ENCODE results near the gene TEKT3.

Gene TEKT3

GRCh38 chr17:15381707-15382106, 40.3 kb upstream of the TEKT3 start:
- H3K4me3 ChIP-seq (ENCODE audit: low read depth, low read length), result no peak overlapping the region
- DNase-seq (ENCODE audit: low read depth, low spot score), result no peak
- in situ Hi-C loops (cut with HindIII; ENCODE audit: low sequenced_read_pairs), result no loop called here
- no peak for TF ChIP-seq CTCF (IDR thresholded peaks at IDR 0.05; ENCODE audit: low read depth, low read length)

- TF ChIP-seq CTCF (IDR thresholded peaks at IDR 0.05; ENCODE audit: low read depth, low read length), result no peak
- in situ Hi-C loops (cut with HindIII; ENCODE audit: low sequenced_read_pairs), result no loop called here
- DNase-seq (ENCODE audit: low read depth, low spot score), result no peak
- H3K4me3 ChIP-seq (ENCODE audit: low read depth, low read length), result no peak overlapping the region
These were observed 39.0 kb upstream of the TEKT3 start for GRCh38 chr17:15380446-15380845.

GRCh38 chr17:15379659-15380058, 38.3 kb upstream of the TEKT3 start:
- no peak overlapping the region for H3K4me3 ChIP-seq (ENCODE audit: low read depth, low read length)
- in situ Hi-C loops (cut with HindIII; ENCODE audit: low sequenced_read_pairs), result no loop called here
- TF ChIP-seq CTCF (IDR thresholded peaks at IDR 0.05; ENCODE audit: low read depth, low read length), result no peak
- DNase-seq (ENCODE audit: low read depth, low spot score), result no peak

- no peak for TF ChIP-seq CTCF (IDR thresholded peaks at IDR 0.05; ENCODE audit: low read depth, low read length)
- no peak overlapping the region for H3K4me3 ChIP-seq (ENCODE audit: low read depth, low read length)
- in situ Hi-C loops (cut with HindIII; ENCODE audit: low sequenced_read_pairs), result no loop called here
- DNase-seq (ENCODE audit: low read depth, low spot score), result no peak
These were observed 36.8 kb upstream of the TEKT3 start for GRCh38 chr17:15378243-15378642.

GRCh38 chr17:15377616-15378015, 36.2 kb upstream of the TEKT3 start:
- TF ChIP-seq CTCF (IDR thresholded peaks at IDR 0.05; ENCODE audit: low read depth, low read length), result no peak
- peak; percentile 73 for DNase-seq (ENCODE audit: low read depth, low spot score)
- peak overlapping the region; percentile 6 for H3K4me3 ChIP-seq (ENCODE audit: low read depth, low read length)
- in situ Hi-C loops (cut with HindIII; ENCODE audit: low sequenced_read_pairs), result no loop called here

- H3K4me3 ChIP-seq (ENCODE audit: low read depth, low read length), result no peak overlapping the region
- TF ChIP-seq CTCF (IDR thresholded peaks at IDR 0.05; ENCODE audit: low read depth, low read length), result peak; percentile 18
- peak; percentile 65 for DNase-seq (ENCODE audit: low read depth, low spot score)
- in situ Hi-C loops (cut with HindIII; ENCODE audit: low sequenced_read_pairs), result no loop called here
These were observed 35.8 kb upstream of the TEKT3 start for GRCh38 chr17:15377200-15377599.
